WTC11 (cell line): ENCODE data around the gene PCBP3.

Experiments
- NR1H2 ChIP-seq: sonication (generic); formaldehyde crosslinking; IDR thresholded peaks from 2 replicates; pipeline ENCODE4 v1.9.0; 2021; ENCODE audit warnings: mild to moderate bottlenecking, moderate library complexity, missing genetic modification reagents
- TF ChIP-seq, protein P1 (sequence below): fragments of 200-600 bp; IDR thresholded peaks from 2 replicates; pipeline ENCODE4 v1.8.0; 2022; ENCODE audit warnings: antibody characterized with exemption

DNA sequence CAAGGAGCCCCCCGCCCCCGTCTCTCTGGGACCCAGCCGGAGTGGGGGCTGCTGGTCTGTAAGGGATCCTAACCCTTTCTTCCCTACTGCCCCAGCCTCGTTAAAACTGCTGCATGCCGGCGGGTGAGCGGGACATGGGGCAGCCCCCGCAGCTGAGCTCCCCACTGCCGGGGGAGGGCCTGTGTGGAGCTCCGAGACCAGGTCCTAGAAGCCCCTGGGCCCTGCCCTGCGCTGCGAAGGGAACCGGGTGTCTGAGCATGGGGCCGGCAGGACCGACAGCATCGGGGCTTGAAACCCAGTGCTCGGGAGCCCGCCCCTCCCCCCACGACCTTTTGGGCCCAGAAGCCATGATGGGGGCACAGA lies 328.8 kb downstream of the PCBP3 start:
- TF ChIP-seq, protein P1, sequence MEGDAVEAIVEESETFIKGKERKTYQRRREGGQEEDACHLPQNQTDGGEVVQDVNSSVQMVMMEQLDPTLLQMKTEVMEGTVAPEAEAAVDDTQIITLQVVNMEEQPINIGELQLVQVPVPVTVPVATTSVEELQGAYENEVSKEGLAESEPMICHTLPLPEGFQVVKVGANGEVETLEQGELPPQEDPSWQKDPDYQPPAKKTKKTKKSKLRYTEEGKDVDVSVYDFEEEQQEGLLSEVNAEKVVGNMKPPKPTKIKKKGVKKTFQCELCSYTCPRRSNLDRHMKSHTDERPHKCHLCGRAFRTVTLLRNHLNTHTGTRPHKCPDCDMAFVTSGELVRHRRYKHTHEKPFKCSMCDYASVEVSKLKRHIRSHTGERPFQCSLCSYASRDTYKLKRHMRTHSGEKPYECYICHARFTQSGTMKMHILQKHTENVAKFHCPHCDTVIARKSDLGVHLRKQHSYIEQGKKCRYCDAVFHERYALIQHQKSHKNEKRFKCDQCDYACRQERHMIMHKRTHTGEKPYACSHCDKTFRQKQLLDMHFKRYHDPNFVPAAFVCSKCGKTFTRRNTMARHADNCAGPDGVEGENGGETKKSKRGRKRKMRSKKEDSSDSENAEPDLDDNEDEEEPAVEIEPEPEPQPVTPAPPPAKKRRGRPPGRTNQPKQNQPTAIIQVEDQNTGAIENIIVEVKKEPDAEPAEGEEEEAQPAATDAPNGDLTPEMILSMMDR, result no peak
- TF ChIP-seq NR1H2 (CRISPR knock-in tag), result no peak
